Keratinocyte (primary cell): ENCODE data around the gene PPHLN1. TPM values are rescaled to one million over a fixed set of nuclear protein-coding genes. Genes with fewer than 3 reads are reported as not detected.

ENCODE experiments used
- DNase-seq: peaks from one replicate; pipeline ENCODE4 v3.0.0-alpha.2; 2011; ENCODE audit warnings: low read depth, missing footprints, low spot score
- FAIRE-seq: peaks from 2 replicates; lab custom pipeline; 2011; peaks lifted over from hg19 to GRCh38; lab: Jason Lieb, UNC
- H2AFZ ChIP-seq: 2 replicates; pipeline ENCODE4 v1.6.0; 2012; ENCODE audit warnings: low read length, control low read depth, inconsistent platforms; ENCODE audit not compliant: control insufficient read depth
- H3K27ac ChIP-seq: 2 replicates; pipeline ENCODE4 v1.5.1; 2011; ENCODE audit warnings: low read length; ENCODE audit not compliant: control insufficient read depth, insufficient read depth
- H3K27me3 ChIP-seq: 3 replicates; pipeline ENCODE4 v1.6.0; 2011; ENCODE audit warnings: low read length; ENCODE audit not compliant: control insufficient read depth, insufficient read depth; ENCODE audit errors: extremely low read depth
- H3K36me3 ChIP-seq, 2 experiments: 2 replicates in 1 of 2; 3 replicates in 1 of 2; pipeline ENCODE4 v1.5.1; 2011; ENCODE audit warnings: low read length in 2 of 2, mild to moderate bottlenecking in 1 of 2; ENCODE audit not compliant: control insufficient read depth in 2 of 2, insufficient read depth in 2 of 2; ENCODE audit errors: extremely low read depth in 1 of 2
- H3K4me1 ChIP-seq: 3 replicates; pipeline ENCODE4 v1.5.1; 2011; ENCODE audit warnings: low read length; ENCODE audit not compliant: control insufficient read depth, insufficient read depth; ENCODE audit errors: extremely low read depth
- H3K4me2 ChIP-seq: 3 replicates; pipeline ENCODE4 v1.6.0; 2011; ENCODE audit warnings: low read depth, low read length; ENCODE audit not compliant: control insufficient read depth, insufficient read depth; ENCODE audit errors: extremely low read depth
- H3K4me3 ChIP-seq, 3 experiments: fragments of 200-600 bp in 1 of 3; sonication (generic) in 1 of 3; 2 replicates in 2 of 3; 3 replicates in 1 of 3; pipeline ENCODE4 v1.5.1; 2011 to 2016; ENCODE audit warnings: low read length in 3 of 3, mild to moderate bottlenecking in 3 of 3, control low read depth in 2 of 3, inconsistent platforms in 1 of 3, low read depth in 1 of 3, mixed read lengths in 1 of 3, mixed run types in 1 of 3, moderate library complexity in 1 of 3; ENCODE audit not compliant: control insufficient read depth in 2 of 3, insufficient read depth in 2 of 3; ENCODE audit errors: extremely low read depth in 1 of 3
- H3K79me2 ChIP-seq: 2 replicates; pipeline ENCODE4 v1.6.0; 2012; ENCODE audit warnings: low read length; ENCODE audit not compliant: control insufficient read depth, insufficient read depth
- H3K9ac ChIP-seq: 3 replicates; pipeline ENCODE4 v1.6.0; 2011; ENCODE audit warnings: low read length; ENCODE audit not compliant: control insufficient read depth, insufficient read depth; ENCODE audit errors: extremely low read depth
- H3K9me1 ChIP-seq: 3 replicates; pipeline ENCODE4 v1.6.0; 2011; ENCODE audit warnings: low read length; ENCODE audit not compliant: control insufficient read depth, insufficient read depth; ENCODE audit errors: extremely low read depth
- H3K9me3 ChIP-seq: 2 replicates; pipeline ENCODE4 v1.5.1; 2012; ENCODE audit warnings: low read depth, low read length; ENCODE audit not compliant: control insufficient read depth
- H4K20me1 ChIP-seq: 3 replicates; pipeline ENCODE4 v1.6.0; 2011; ENCODE audit warnings: low read length; ENCODE audit not compliant: control insufficient read depth, insufficient read depth; ENCODE audit errors: extremely low read depth
- EZH2 ChIP-seq: IDR thresholded peaks from one replicate; pipeline ENCODE4 v1.6.1; 2012; ENCODE audit warnings: inconsistent platforms, mild to moderate bottlenecking, low read length, moderate library complexity
- dilution Hi-C: fragments of 300-500 bp; cut with MboI; formaldehyde crosslinking; loops from one replicate; pipeline ENCODE4 v1.7.0; 2020; ENCODE audit warnings: low sequenced_read_pairs; ENCODE audit not compliant: extremely low pct_ligation_motif_present
- polyA plus RNA-seq, 5 experiments: library from polyadenylated mRNA; depleted of rRNA in 3 of 5; stranded (reverse) in 3 of 5; stranded (forward) in 1 of 5; unstranded in 1 of 5; fragments of >200 nt; gene quantifications; 1 replicate in 1 of 5; 2 replicates in 3 of 5; 3 replicates in 1 of 5; pipeline versions ENCODE4 v1.2.1 to v1.2.3, GENCODE V29; 2011 to 2012; ENCODE audit warnings: missing spikeins in 2 of 5, low read depth in 1 of 5, low replicate concordance in 1 of 5
- TF ChIP-seq, protein P1 (sequence below), 3 experiments: IDR thresholded peaks in 1 of 3; conservative IDR thresholded peaks in 1 of 3; optimal IDR thresholded peaks in 1 of 3; 2 replicates in 2 of 3; 3 replicates in 1 of 3; pipeline versions ENCODE3 to v1.5.1; 2011; ENCODE audit warnings: low read length in 3 of 3, mild to moderate bottlenecking in 3 of 3, moderate library complexity in 2 of 3, control low read depth in 1 of 3, inconsistent platforms in 1 of 3; ENCODE audit not compliant: insufficient read depth in 2 of 3; ENCODE audit errors: extremely low read depth in 1 of 3

PPHLN1 gene
- polyA plus RNA-seq, 1 donor (not counting 4 experiments of a cell fraction or from before 2014, with no cell fraction given), result 95.5 TPM

DNA sequence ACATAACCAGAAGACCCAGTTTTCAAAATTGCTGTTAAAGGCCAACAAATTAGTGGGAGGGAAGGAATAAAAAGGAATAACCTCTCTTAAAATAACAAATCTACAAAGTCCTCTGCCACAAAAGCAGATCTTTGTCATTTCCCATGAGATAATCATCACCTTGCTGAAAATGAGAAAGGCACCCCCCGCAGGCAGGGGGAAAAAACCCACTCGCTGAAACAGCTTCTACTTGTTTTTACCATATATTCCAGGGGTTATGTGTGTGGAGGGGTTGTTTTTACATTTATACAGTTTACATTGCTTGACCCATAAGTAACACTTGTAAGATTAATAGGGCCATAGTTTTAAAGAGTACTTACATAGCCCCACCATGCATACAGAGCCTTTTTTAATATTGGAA, 132.6 kb downstream of the PPHLN1 start:
- peaks cover 3 to 4% of the 10 kb centered on the region in 2 experiments for H3K36me3 ChIP-seq
- H3K4me2 ChIP-seq, result no peak overlapping the region
- H3K9me3 ChIP-seq, result no peaks in the 10 kb centered on the region
- no peaks in the 10 kb centered on the region for H3K9me1 ChIP-seq
- no peaks in the 10 kb centered on the region for H3K4me1 ChIP-seq
- DNase-seq (no peak), FAIRE-seq (no peak)
- no peaks in the 10 kb centered on the region for H3K27me3 ChIP-seq
- dilution Hi-C loops, result no loop called here
- no peak for TF ChIP-seq EZH2
- TF ChIP-seq, protein P1, sequence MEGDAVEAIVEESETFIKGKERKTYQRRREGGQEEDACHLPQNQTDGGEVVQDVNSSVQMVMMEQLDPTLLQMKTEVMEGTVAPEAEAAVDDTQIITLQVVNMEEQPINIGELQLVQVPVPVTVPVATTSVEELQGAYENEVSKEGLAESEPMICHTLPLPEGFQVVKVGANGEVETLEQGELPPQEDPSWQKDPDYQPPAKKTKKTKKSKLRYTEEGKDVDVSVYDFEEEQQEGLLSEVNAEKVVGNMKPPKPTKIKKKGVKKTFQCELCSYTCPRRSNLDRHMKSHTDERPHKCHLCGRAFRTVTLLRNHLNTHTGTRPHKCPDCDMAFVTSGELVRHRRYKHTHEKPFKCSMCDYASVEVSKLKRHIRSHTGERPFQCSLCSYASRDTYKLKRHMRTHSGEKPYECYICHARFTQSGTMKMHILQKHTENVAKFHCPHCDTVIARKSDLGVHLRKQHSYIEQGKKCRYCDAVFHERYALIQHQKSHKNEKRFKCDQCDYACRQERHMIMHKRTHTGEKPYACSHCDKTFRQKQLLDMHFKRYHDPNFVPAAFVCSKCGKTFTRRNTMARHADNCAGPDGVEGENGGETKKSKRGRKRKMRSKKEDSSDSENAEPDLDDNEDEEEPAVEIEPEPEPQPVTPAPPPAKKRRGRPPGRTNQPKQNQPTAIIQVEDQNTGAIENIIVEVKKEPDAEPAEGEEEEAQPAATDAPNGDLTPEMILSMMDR (optimal IDR thresholded peaks at IDR 0.05 in 1 of 3, IDR thresholded peaks at IDR 0.05 in 1 of 3, conservative IDR thresholded peaks at IDR 0.05 in 1 of 3; ENCODE audit: extremely low read depth in 1 of 3, insufficient read depth in 2 of 3, low read length in 3 of 3), result no peak
- H2AFZ ChIP-seq, result no peak overlapping the region
- no peak overlapping the region for H3K9ac ChIP-seq
- H3K27ac ChIP-seq, result no peak overlapping the region
- no peaks in the 10 kb centered on the region for H4K20me1 ChIP-seq
- no peaks in the 10 kb centered on the region for H3K79me2 ChIP-seq
- H3K4me3 ChIP-seq, result no peak overlapping the region

DNA sequence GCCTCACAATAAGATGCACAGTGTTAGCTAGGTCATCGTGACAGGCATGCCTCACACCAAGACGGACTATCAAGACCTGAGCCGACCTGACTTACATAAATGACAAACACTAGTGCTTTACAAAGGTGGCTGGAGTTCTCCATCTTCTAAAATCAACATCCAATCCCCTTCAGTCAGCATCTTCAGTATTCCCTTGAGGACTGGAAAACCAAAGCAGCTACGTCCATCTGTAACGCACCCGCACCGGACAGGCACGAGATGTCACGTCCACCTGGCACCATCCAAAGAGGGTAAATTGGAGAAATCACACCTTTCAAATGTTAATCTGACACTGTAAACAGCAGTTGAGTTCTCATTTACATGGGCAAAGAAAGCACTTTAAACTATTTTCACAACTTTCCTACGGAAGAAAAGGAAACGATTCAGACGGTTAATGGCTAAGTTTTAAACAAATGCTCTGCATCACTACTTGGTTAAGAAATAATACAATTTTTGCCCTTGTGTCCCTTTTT, 133.4 kb downstream of the PPHLN1 start:
- H3K36me3 ChIP-seq, result peaks cover 6% of the 10 kb centered on the region in 2 experiments
- no peaks in the 10 kb centered on the region for H3K27me3 ChIP-seq
- FAIRE-seq, result no peak
- H3K9me3 ChIP-seq, result no peaks in the 10 kb centered on the region
- no peak for DNase-seq
- H4K20me1 ChIP-seq, result no peaks in the 10 kb centered on the region
- no peaks in the 10 kb centered on the region for H3K4me1 ChIP-seq
- no peak overlapping the region for H3K4me2 ChIP-seq
- H3K9me1 ChIP-seq, result no peaks in the 10 kb centered on the region
- no peak for TF ChIP-seq EZH2
- TF ChIP-seq, protein P1 (optimal IDR thresholded peaks at IDR 0.05 in 1 of 3, IDR thresholded peaks at IDR 0.05 in 1 of 3, conservative IDR thresholded peaks at IDR 0.05 in 1 of 3; ENCODE audit: extremely low read depth in 1 of 3, insufficient read depth in 2 of 3, low read length in 3 of 3), result no peak
- no peak overlapping the region for H3K9ac ChIP-seq
- no peaks in the 10 kb centered on the region for H3K79me2 ChIP-seq
- H3K4me3 ChIP-seq, result no peak overlapping the region
- dilution Hi-C loops, result no loop called here
- no peak overlapping the region for H2AFZ ChIP-seq
- no peak overlapping the region for H3K27ac ChIP-seq
